Pons (tissue), 1 donor: Measurements from ENCODE around the gene GHRHR.

ENCODE experiments used
- DNase-seq: peaks from one replicate; pipeline ENCODE4 v3.0.0-alpha.2; 2016; ENCODE audit warnings: low spot score

GHRHR gene

DNA sequence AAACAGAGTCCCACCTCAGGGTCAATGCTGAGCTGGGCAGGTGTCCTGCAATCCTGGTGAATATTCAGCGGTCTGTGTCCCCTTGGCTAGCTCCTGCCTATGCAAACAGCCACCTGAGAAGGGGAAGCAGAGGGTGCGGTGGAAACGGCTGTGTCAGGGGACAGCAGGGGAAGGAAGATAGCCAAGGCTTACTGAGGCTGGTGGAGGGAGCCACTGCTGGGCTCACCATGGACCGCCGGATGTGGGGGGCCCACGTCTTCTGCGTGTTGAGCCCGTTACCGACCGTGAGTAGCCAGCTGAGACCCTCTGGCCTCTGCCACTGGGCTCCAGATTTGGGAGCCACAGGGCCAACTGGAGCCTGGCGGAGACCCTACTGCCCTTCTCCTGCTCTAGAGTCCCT lies at the start of gene GHRHR:
TSS of gene GHRHR (plus strand) at position 112 of the 400 bp plus-strand sequence. CDS start at position 228, 116 bp downstream.
- no peak for DNase-seq

DNA sequence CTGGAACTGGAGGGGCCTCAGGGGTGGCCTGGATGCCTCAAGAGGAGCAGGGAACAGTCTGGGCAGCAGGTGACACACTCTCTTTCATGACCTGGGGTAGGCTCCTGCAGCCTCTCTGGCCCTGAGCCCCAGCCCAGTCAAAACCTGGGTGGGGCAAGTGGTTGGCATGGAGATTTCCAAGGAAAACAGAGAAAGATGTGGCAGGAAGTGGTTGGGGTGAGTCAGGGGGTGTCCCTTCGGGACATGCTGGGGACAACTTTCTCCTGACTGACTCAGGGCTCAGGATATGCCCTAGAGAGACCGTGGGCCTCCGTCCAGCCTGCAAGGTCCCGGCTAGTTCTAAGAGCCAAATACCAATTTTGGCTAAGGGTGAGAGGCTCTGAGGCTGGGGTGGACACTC lies 49.2 kb upstream of the GHRHR start:
- no peak for DNase-seq

GRCh38 chr7:30915005-30915601 lies 48.6 kb upstream of the GHRHR start:
- no peak for DNase-seq

- DNase-seq: no peak
These were observed 48.0 kb upstream of the GHRHR start for GRCh38 chr7:30915751-30916150.

DNA sequence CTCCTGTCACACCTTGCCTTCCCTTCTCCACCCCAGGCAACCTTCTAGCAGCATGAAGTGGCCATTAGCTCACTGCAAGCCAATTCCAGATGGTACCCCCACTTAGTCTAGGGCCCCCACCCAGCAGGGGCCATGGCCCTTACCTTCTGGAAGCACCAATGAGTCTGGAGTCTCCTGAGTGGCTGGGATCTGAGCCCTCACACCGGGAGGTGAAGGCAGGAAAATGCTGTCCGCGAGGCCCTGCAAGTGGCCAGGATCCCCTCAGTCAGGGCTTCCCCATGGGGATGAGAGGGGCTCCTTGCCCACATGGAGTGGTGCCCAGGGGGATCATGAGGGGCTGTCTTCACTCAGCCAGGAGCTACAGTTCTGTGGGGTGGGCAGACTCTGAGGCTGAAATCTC lies 47.5 kb upstream of the GHRHR start:
- no peak for DNase-seq

GRCh38 chr7:30916767-30917166 lies 47.0 kb upstream of the GHRHR start:
- DNase-seq: no peak

GRCh38 chr7:30917216-30917893 lies 46.4 kb upstream of the GHRHR start:
- peak; percentile 51 for DNase-seq

DNA sequence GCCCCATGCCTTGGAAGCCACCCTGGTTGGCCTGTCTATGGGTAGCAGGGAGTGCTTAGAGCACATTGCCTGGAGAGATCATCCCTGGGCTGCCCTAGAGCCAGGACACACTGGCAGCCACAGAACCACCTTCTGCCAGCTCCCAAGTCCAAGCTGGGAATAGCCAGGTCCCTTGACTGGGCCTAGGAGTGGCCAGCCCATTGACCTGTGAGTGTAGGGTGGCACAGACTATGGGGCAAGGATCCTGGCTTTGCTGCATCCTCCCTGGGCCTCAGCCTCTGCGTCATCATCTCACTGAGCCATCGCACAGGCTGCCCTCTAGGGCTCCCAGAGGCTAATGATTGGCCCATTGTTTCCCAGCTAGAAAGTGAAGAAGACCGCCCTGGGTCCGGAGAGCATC lies 45.1 kb upstream of the GHRHR start:
- peak; percentile 36 for DNase-seq

GRCh38 chr7:30920021-30920583 lies 43.7 kb upstream of the GHRHR start:
- no peak for DNase-seq

DNA sequence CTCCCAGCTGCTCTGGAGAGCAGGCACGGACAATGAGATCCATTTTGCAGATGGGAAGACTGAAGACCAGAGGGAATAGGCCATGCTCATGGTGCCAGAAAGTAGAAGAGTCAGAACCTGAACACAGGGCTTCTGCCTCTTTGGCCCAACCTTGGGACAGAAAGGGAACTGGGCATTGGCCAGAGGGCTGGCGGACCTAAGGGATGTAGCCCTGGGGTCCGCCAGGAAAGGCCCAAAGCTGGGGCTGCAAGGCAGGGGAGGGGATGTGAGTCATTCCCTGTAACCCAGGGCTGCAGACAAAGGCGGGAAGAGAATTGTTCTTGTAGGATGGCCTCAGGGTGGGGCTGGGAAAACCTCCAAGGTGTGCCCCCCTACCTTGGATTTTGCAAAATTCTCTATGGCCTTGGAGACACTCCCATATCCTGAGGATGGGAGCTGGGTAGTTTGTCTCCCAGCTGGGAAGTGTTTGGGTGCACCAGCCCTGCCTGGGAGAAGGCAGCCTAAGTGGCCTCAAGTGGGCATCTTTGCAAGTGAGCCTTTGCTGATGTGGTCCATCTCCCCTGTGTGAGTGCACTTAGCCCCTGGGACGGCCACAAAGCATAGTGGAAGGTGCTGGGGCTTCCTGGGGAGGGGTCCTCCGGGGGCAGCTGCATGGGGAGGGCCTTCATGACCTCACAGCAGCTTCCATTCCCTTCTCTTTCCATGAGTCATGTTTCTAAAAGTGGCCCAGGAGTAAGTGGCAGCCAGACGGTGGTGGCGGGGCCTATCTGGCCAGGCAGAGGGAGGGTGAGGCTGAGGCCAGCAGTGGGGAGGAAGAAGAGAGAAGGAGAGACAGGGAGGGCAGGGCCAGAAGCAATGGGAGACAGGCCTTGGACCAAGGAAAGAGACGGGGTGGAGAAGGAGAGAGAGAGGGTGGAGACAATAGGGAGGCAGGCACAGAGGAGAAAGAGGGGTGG lies 42.9 kb upstream of the GHRHR start:
- DNase-seq: no peak

- DNase-seq: no peak
These were observed 42.0 kb upstream of the GHRHR start for GRCh38 chr7:30921540-30922401.

DNA sequence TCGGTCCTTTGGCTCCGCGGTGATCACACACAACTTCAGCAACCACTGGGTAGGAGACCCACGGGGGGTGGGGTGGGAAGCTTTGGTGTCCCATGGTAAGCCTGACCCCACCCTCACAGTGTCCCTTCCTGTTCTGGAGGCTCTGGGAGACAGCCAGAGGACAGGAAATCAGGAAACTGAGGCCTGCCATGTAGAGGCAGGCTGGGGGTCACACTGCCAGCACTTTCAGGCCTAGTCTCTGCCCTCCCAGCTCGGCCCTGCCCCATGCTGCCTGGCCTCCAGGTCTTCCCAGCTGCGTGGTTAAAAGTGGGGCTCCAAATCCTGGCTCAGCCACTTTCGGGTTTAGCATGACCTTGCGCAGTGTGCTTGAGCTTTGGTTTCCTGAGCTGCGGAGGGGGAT lies 41.2 kb upstream of the GHRHR start:
- no peak for DNase-seq

- no peak for DNase-seq
These were observed 40.6 kb upstream of the GHRHR start for GRCh38 chr7:30923009-30923773.

DNA sequence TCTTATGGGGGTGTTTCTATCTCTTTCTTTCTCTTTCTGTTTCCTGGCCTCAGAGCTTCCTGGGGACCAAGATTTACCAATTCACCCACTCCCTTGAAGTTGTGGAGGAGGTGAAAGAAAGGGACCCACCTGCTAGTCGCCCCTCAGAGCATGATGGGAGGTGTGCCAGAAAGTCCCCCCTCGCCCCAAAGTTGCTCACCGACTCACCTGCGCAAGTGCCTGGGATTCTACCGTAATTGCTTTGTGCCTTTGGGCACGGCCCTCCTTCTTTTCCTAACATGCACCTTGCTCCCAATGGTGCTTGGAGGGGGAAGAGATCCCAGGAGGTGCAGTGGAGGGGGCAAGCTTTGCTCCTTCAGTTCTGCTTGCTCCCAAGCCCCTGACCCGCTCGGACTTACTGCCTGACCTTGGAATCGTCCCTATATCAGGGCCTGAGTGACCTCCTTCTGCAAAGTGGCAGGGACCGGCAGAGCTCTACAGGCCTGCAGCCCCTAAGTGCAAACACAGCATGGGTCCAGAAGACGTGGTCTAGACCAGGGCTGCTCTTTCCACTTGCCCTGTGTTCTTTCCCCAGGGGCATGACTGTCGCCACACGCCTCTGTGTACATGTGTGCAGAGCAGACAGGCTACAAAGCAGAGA lies 39.9 kb upstream of the GHRHR start:
- DNase-seq: no peak

- no peak for DNase-seq
These were observed 39.1 kb upstream of the GHRHR start for GRCh38 chr7:30924624-30925023.

GRCh38 chr7:30925117-30925516 lies 38.6 kb upstream of the GHRHR start:
- DNase-seq: no peak

DNA sequence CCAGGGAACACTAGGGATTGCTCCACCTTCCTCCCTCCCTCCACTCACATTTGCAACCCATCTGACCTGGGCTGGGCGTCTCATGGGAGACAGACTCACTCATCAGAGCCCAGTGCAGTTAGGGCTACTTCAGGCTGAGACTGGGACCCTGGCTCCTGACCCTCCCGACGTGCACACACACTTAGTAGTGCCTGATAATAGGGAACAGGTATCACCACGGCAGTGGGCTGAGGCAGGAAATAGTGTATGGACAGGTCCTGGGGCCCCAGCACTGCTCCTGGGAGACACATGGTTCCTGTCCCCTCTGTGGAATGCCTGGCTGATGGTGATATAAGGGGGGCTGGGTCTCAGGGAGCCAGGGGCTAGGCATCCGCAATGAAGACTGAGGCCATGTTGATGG lies 37.8 kb upstream of the GHRHR start:
- DNase-seq: no peak

- DNase-seq: no peak
These were observed 37.4 kb upstream of the GHRHR start for GRCh38 chr7:30926313-30926712.

DNA sequence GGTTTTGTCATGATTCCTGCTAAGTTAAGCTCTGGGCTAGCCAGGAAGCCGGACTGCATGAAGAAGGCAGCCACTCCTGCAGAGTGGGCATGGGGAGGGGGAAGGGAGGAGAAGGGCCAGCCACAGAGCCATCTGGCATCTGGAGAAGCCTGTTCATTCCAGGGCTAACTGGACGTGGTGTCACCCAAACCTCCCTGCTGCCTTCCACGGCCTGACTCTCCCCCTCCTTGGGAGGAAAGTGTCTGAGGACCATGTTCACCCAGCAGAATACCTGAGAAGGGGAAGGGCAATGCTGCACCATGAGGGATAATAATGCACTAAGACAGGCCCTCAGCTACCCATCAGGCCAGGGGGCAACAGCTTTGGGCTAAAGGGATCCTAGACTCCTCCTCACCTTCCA lies 36.7 kb upstream of the GHRHR start:
- no peak for DNase-seq

GRCh38 chr7:30927559-30927958 lies 36.2 kb upstream of the GHRHR start:
- DNase-seq: no peak
